ENCODE data around the gene SERPINA5. TPM values are rescaled to one million over a fixed set of nuclear protein-coding genes. Genes with fewer than 3 reads are reported as not detected.

Gene SERPINA5
- total and polyA plus RNA-seq, 2 of the 13 experiments (the other 11 are each of a cell fraction or from before 2014, with no cell fraction given): 449 to 498 TPM

DNA sequence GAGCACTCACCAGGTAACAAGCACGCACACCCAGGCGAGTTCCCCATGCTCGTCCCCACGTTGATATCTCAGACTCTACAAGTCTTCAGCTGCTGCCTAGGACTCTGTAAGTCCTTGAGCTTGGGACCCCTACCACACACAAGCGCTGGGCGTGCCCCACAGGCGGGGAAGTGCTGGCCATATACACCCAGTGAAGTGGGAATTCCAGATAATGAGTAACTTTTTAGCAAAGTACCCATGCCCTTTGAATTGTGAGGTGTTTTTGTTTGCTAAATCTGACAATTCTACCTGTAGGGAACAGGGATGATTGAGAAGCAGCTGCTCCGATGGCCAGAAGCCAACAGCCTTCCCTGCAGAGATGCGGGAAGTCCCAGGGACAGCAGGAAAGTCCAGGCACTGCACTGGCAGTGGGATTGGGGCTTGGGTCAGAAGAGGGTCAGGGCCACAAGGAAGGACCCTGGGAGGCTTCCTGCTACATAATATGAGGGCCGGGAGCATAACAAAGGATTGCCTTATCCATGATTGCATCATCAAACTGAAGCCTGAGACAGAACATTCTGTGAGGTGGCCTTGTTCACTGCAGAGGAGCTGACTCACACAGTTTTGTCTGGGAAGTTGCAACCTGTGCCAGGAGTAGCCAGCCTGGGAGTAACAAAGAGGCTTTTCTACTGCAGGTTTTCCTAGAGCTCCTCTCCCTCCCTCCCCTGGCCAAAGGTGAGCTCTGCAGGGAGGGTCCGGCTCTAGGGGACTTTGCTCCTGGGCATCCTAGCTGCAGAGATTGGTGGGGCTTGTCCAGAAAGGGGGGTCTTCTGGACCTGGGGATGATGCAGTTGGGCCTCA, 17.8 kb downstream of the SERPINA5 start (continued):
- TF ChIP-seq ZHX2 (IDR thresholded peaks at IDR 0.05; ENCODE audit: low read depth) (peak; percentile 5; the same call in 1 of the 2 replicates), ZHX2 (CRISPR knock-in tag; IDR thresholded peaks at IDR 0.05; ENCODE audit: borderline replicate concordance) (no peak), RFXANK (CRISPR knock-in tag; IDR thresholded peaks at IDR 0.05) (no peak), SNAI1 (CRISPR knock-in tag; IDR thresholded peaks at IDR 0.05; ENCODE audit: borderline replicate concordance) (peak; percentile 53; the same call in 1 of the 2 replicates), ZNF460 (CRISPR knock-in tag; IDR thresholded peaks at IDR 0.05; ENCODE audit: borderline replicate concordance) (no peak; the same call in 1 of the 2 replicates), ZNF256 (CRISPR knock-in tag; conservative IDR thresholded peaks at IDR 0.05) (0 out of 2 replicates have a peak, but pooled peaks have one; percentile 58), NFE2 (CRISPR knock-in tag; IDR thresholded peaks at IDR 0.05) (0 out of 2 replicates have a peak, but pooled peaks have one; percentile 24), ZNF557 (CRISPR knock-in tag; IDR thresholded peaks at IDR 0.05) (no peak), HNRNPK (IDR thresholded peaks at IDR 0.05; ENCODE audit: low read depth, low read length, poor library complexity, severe bottlenecking) (no peak), ZNF512B (CRISPR knock-in tag; IDR thresholded peaks at IDR 0.05; ENCODE audit: borderline replicate concordance) (peak; percentile 35; the same call in 1 of the 2 replicates)
- TF ChIP-seq, protein P1, sequence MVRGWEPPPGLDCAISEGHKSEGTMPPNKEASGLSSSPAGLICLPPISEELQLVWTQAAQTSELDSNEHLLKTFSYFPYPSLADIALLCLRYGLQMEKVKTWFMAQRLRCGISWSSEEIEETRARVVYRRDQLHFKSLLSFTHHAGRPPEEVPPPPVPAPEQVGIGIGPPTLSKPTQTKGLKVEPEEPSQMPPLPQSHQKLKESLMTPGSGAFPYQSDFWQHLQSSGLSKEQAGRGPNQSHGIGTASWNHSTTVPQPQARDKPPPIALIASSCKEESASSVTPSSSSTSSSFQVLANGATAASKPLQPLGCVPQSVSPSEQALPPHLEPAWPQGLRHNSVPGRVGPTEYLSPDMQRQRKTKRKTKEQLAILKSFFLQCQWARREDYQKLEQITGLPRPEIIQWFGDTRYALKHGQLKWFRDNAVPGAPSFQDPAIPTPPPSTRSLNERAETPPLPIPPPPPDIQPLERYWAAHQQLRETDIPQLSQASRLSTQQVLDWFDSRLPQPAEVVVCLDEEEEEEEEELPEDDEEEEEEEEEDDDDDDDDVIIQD (CRISPR knock-in tag; IDR thresholded peaks at IDR 0.05; ENCODE audit: low read depth): peak; percentile 78
- TF ChIP-seq, protein P2, sequence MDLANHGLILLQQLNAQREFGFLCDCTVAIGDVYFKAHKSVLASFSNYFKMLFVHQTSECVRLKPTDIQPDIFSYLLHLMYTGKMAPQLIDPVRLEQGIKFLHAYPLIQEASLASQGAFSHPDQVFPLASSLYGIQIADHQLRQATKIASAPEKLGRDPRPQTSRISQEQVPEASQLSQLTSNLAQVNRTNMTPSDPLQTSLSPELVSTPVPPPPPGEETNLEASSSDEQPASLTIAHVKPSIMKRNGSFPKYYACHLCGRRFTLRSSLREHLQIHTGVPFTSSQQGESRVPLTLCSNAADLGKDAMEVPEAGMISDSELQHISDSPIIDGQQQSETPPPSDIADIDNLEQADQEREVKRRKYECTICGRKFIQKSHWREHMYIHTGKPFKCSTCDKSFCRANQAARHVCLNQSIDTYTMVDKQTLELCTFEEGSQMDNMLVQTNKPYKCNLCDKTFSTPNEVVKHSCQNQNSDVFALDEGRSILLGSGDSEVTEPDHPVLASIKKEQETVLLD (CRISPR knock-in tag; IDR thresholded peaks at IDR 0.05; ENCODE audit: low read depth): 0 out of 2 replicates have a peak, but pooled peaks have one; percentile 40
- TF ChIP-seq, protein P3, sequence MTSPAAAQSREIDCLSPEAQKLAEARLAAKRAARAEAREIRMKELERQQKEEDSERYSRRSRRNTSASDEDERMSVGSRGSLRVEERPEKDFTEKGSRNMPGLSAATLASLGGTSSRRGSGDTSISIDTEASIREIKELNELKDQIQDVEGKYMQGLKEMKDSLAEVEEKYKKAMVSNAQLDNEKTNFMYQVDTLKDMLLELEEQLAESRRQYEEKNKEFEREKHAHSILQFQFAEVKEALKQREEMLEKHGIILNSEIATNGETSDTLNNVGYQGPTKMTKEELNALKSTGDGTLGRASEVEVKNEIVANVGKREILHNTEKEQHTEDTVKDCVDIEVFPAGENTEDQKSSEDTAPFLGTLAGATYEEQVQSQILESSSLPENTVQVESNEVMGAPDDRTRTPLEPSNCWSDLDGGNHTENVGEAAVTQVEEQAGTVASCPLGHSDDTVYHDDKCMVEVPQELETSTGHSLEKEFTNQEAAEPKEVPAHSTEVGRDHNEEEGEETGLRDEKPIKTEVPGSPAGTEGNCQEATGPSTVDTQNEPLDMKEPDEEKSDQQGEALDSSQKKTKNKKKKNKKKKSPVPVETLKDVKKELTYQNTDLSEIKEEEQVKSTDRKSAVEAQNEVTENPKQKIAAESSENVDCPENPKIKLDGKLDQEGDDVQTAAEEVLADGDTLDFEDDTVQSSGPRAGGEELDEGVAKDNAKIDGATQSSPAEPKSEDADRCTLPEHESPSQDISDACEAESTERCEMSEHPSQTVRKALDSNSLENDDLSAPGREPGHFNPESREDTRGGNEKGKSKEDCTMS (CRISPR knock-in tag; conservative IDR thresholded peaks at IDR 0.05): no peak
